ENCODE data around the gene OR2L5. TPM values are rescaled to one million over a fixed set of nuclear protein-coding genes. Genes with fewer than 3 reads are reported as not detected.

Gene OR2L5
- total RNA-seq, 1 experiment from 2014 or later: not detected

DNA sequence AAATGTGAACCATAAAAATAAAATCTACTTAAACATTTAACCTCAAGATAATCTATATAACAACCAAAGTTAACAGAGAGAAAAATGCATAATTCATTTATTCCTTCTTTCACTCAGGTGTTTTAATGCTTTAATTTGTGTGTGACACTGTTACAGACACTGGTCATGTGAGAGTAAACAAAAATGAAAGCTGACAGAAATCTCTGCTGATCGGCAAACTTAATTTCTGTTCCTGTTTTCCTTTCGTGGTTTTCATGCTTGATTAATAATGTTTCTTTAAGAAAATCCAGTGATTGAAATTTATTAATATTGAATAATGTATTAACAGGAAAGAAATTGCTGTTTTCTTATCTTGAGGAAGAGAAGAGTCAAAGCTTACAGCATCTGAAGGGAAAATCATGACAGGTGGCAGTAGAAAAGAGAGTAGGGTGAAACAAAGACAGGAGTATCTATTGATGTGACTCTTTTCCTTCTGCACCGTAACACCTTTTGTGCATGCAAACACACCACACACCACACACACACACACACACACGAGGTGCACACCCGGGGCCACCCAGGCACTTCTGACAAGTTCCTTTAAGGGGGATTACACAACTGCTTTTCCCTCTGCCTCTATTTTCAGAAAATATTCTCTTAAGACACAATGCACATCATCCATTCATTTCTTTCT is 46.8 kb upstream of the OR2L5 start:
- Histone ChIP-seq H3K4me2 (ENCODE audit: insufficient read depth, insufficient read length, low read length) (no peak overlapping the region), H2BK20ac (ENCODE audit: low read depth, low read length, poor library complexity, severe bottlenecking) (no peak overlapping the region), H2BK5ac (ENCODE audit: insufficient read length, low read length) (no peak overlapping the region), H3K4ac (ENCODE audit: low read depth, low read length) (no peak overlapping the region), H2BK15ac (ENCODE audit: low read depth, low read length) (no peak overlapping the region), H3K56ac (ENCODE audit: insufficient read length, low read depth, low read length) (no peak overlapping the region), H3K4me1 (ENCODE audit: insufficient read depth, low read length) (no peaks in the 10 kb centered on the region), H4K91ac (ENCODE audit: insufficient read length, low read depth, low read length) (no peak overlapping the region), H2AFZ (ENCODE audit: low read length) (no peak overlapping the region), H4K8ac (replicated peaks; ENCODE audit: insufficient read length, low read depth, low read length) (no peak overlapping the region), H2BK120ac (ENCODE audit: low read depth, low read length, poor library complexity, severe bottlenecking) (no peak overlapping the region), H3T11ph (ENCODE audit: low read length) (no peak overlapping the region), H3K23me2 (ENCODE audit: insufficient read length, low read depth, low read length, poor library complexity, severe bottlenecking) (no peaks in the 10 kb centered on the region), H3K27ac (ENCODE audit: insufficient read length, low read depth, low read length) (no peak overlapping the region), H3K14ac (ENCODE audit: insufficient read depth, low read length) (no peak overlapping the region), H2AK5ac (ENCODE audit: insufficient read length, low read length) (no peak overlapping the region), H3K79me2 (ENCODE audit: insufficient read depth, low read length) (no peaks in the 10 kb centered on the region), H4K5ac (ENCODE audit: insufficient read length, low read depth, low read length) (no peak overlapping the region), H3K27me3 (ENCODE audit: insufficient read depth, low read length) (no peaks in the 10 kb centered on the region), H3K23ac (ENCODE audit: insufficient read length, low read depth, low read length) (no peak overlapping the region), H3K18ac (ENCODE audit: insufficient read length, low read depth, low read length) (no peak overlapping the region), H3K9me3 (ENCODE audit: control insufficient read depth, low read depth, low read length) (peaks cover 56% of the 10 kb centered on the region), H4K20me1 (ENCODE audit: control insufficient read depth, insufficient read depth, insufficient read length) (no peaks in the 10 kb centered on the region), H3K79me1 (ENCODE audit: insufficient read depth, low read depth, low read length, poor library complexity, severe bottlenecking) (no peaks in the 10 kb centered on the region), H3K9ac (ENCODE audit: extremely low read depth, insufficient read length, low read length) (no peak overlapping the region), H2BK12ac (ENCODE audit: insufficient read length, low read depth, low read length) (no peak overlapping the region)
- Mint-ChIP-seq H3K4me1 (no peaks in the 10 kb centered on the region), H3K4me3 (no peak overlapping the region), H3K9me3 (peaks cover 77 to 80% of the 10 kb centered on the region in 2 experiments), H3K36me3 (ENCODE audit: insufficient read depth in 1 of 3, low read depth in 3 of 3) (peaks cover 0 to 6% (median 0%) of the 10 kb centered on the region in 3 experiments; a peak in 3 of 7 replicates), H3K27me3 (ENCODE audit: low read depth) (no peaks in the 10 kb centered on the region), H3K27ac (no peak overlapping the region)
- WGBS (ENCODE audit: extremely low coverage, insufficient read length, low lambda C conversion rate): no CpG with 5 or more reads among the region's 5 CpGs
- DNase-seq: no peak
- TF ChIP-seq, protein P1, sequence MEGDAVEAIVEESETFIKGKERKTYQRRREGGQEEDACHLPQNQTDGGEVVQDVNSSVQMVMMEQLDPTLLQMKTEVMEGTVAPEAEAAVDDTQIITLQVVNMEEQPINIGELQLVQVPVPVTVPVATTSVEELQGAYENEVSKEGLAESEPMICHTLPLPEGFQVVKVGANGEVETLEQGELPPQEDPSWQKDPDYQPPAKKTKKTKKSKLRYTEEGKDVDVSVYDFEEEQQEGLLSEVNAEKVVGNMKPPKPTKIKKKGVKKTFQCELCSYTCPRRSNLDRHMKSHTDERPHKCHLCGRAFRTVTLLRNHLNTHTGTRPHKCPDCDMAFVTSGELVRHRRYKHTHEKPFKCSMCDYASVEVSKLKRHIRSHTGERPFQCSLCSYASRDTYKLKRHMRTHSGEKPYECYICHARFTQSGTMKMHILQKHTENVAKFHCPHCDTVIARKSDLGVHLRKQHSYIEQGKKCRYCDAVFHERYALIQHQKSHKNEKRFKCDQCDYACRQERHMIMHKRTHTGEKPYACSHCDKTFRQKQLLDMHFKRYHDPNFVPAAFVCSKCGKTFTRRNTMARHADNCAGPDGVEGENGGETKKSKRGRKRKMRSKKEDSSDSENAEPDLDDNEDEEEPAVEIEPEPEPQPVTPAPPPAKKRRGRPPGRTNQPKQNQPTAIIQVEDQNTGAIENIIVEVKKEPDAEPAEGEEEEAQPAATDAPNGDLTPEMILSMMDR (conservative IDR thresholded peaks at IDR 0.05): no peak

All from H9 (cell line).